Measurements from ENCODE around the gene TUBAL3. TPM values are rescaled to one million over a fixed set of nuclear protein-coding genes. Genes with fewer than 3 reads are reported as not detected.

Gene TUBAL3
- polyA plus RNA-seq, 1 donor (not counting 4 experiments of a cell fraction or from before 2014, with no cell fraction given): 2.6 TPM

DNA sequence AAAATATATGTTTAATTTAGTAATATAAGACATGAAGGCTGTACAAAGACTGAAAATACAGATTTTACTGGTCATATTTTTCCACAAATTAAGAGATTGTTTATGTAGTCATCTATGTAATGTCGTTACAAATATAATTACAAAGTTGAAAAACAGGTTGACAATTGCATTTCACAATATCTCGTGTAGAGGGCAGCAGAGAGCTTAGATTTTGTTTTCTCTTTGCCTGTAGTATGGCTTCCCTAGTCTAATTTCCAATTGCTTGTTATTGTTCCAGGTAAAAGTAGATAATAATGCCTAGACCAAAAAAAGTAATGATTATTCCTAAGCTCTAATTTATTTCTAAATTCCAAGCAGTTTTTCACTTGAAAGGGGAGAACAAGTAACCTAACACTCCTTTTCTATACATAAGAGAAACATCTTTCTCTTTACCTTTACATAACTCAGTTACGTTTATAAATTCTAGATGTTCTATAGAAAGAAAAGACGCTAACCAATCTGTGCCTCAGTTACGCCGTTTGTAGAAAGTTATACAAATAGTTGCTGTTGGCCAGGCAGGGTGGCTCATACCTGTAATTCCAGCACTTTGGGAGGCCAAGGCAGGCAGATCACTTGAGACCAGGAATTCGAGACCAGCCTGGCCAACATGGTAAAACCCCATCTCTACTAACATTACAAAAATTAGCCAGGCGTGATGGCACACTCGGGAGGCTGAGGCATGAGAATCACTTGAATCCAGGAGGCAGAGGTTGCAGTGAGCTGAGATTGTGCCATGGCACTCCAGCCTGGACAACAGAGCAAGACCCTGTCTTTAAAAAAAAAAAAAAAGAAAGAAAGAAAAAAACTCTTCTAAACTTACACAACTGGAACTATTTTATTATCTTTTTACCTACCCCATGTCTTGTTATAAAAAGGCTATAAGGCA is 37.7 kb upstream of the TUBAL3 start:
- Histone ChIP-seq H3K4me2 (ENCODE audit: control insufficient read depth, extremely low read depth, insufficient read depth, low read depth, low read length) (no peak overlapping the region), H3K27me3 (ENCODE audit: control insufficient read depth, extremely low read depth, insufficient read depth, low read length) (no peaks in the 10 kb centered on the region), H3K4me1 (ENCODE audit: control insufficient read depth, extremely low read depth, insufficient read depth, low read length) (peaks cover 5% of the 10 kb centered on the region), H3K27ac (ENCODE audit: control insufficient read depth, insufficient read depth, low read length) (no peak overlapping the region), H3K79me2 (ENCODE audit: control insufficient read depth, insufficient read depth, low read length) (peaks cover 35% of the 10 kb centered on the region), H3K9ac (ENCODE audit: control insufficient read depth, extremely low read depth, insufficient read depth, low read length) (no peak overlapping the region), H3K36me3 (ENCODE audit: control insufficient read depth in 2 of 2, extremely low read depth in 1 of 2, insufficient read depth in 2 of 2, low read length in 2 of 2) (peaks cover 0 to 4% of the 10 kb centered on the region in 2 experiments), H3K4me3 (ENCODE audit: control insufficient read depth in 2 of 3, extremely low read depth in 1 of 3, insufficient read depth in 2 of 3, low read depth in 1 of 3, low read length in 3 of 3) (no peak overlapping the region), H3K9me3 (ENCODE audit: control insufficient read depth, low read depth, low read length) (no peaks in the 10 kb centered on the region), H4K20me1 (ENCODE audit: control insufficient read depth, extremely low read depth, insufficient read depth, low read length) (no peaks in the 10 kb centered on the region), H2AFZ (ENCODE audit: control insufficient read depth, low read length) (no peak overlapping the region), H3K9me1 (ENCODE audit: control insufficient read depth, extremely low read depth, insufficient read depth, low read length) (no peaks in the 10 kb centered on the region)
- DNase-seq (ENCODE audit: low read depth, low spot score): no peak
- no peak for TF ChIP-seq EZH2 (IDR thresholded peaks at IDR 0.05; ENCODE audit: low read length)
- TF ChIP-seq, protein P1, sequence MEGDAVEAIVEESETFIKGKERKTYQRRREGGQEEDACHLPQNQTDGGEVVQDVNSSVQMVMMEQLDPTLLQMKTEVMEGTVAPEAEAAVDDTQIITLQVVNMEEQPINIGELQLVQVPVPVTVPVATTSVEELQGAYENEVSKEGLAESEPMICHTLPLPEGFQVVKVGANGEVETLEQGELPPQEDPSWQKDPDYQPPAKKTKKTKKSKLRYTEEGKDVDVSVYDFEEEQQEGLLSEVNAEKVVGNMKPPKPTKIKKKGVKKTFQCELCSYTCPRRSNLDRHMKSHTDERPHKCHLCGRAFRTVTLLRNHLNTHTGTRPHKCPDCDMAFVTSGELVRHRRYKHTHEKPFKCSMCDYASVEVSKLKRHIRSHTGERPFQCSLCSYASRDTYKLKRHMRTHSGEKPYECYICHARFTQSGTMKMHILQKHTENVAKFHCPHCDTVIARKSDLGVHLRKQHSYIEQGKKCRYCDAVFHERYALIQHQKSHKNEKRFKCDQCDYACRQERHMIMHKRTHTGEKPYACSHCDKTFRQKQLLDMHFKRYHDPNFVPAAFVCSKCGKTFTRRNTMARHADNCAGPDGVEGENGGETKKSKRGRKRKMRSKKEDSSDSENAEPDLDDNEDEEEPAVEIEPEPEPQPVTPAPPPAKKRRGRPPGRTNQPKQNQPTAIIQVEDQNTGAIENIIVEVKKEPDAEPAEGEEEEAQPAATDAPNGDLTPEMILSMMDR (optimal IDR thresholded peaks at IDR 0.05 in 1 of 3, IDR thresholded peaks at IDR 0.05 in 1 of 3, conservative IDR thresholded peaks at IDR 0.05 in 1 of 3; ENCODE audit: extremely low read depth in 1 of 3, insufficient read depth in 2 of 3, low read length in 3 of 3): peak in 2 of 3 experiments; percentile 35 to 65
- FAIRE-seq: no peak
- dilution Hi-C loops (cut with MboI; ENCODE audit: extremely low pct_ligation_motif_present, low sequenced_read_pairs): no loop called here

DNA sequence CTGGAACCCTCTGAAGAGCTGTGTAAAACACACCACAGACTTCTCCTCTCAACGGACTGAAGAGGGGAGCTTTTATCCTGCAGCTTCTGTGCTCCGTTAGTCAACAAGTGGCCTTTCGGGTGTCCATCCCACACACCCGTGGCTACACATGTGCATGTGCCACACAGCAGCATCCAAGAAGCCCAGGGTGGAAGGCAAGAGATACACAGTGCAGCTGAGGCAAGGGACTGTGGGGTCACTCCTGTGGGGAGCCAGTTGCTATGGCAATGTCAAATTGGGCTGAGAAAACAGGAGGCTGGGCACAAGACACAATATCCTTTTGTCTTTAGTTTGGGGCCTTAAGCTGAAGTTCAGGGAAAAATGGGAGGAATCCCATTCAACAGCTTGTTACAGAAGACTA is 36.5 kb upstream of the TUBAL3 start:
- no peak overlapping the region for H2AFZ ChIP-seq (ENCODE audit: control insufficient read depth, low read length)
- dilution Hi-C loops (cut with MboI; ENCODE audit: extremely low pct_ligation_motif_present, low sequenced_read_pairs): no loop called here
- TF ChIP-seq, protein P1 (optimal IDR thresholded peaks at IDR 0.05 in 1 of 3, IDR thresholded peaks at IDR 0.05 in 1 of 3, conservative IDR thresholded peaks at IDR 0.05 in 1 of 3; ENCODE audit: extremely low read depth in 1 of 3, insufficient read depth in 2 of 3, low read length in 3 of 3): no peak
- TF ChIP-seq EZH2 (IDR thresholded peaks at IDR 0.05; ENCODE audit: low read length): no peak
- no peak overlapping the region for H3K4me3 ChIP-seq (ENCODE audit: control insufficient read depth in 2 of 3, extremely low read depth in 1 of 3, insufficient read depth in 2 of 3, low read depth in 1 of 3, low read length in 3 of 3)
- H3K36me3 ChIP-seq (ENCODE audit: control insufficient read depth in 2 of 2, extremely low read depth in 1 of 2, insufficient read depth in 2 of 2, low read length in 2 of 2): peaks cover 0 to 4% of the 10 kb centered on the region in 2 experiments
- peaks cover 26% of the 10 kb centered on the region for H3K79me2 ChIP-seq (ENCODE audit: control insufficient read depth, insufficient read depth, low read length)
- no peak overlapping the region for H3K4me2 ChIP-seq (ENCODE audit: control insufficient read depth, extremely low read depth, insufficient read depth, low read depth, low read length)
- H3K9ac ChIP-seq (ENCODE audit: control insufficient read depth, extremely low read depth, insufficient read depth, low read length): no peak overlapping the region
- DNase-seq (ENCODE audit: low read depth, low spot score) (no peak), FAIRE-seq (no peak)
- no peaks in the 10 kb centered on the region for H3K9me3 ChIP-seq (ENCODE audit: control insufficient read depth, low read depth, low read length)
- peaks cover 3% of the 10 kb centered on the region for H3K4me1 ChIP-seq (ENCODE audit: control insufficient read depth, extremely low read depth, insufficient read depth, low read length)
- H3K27me3 ChIP-seq (ENCODE audit: control insufficient read depth, extremely low read depth, insufficient read depth, low read length): no peaks in the 10 kb centered on the region
- H3K27ac ChIP-seq (ENCODE audit: control insufficient read depth, insufficient read depth, low read length): no peak overlapping the region
- no peaks in the 10 kb centered on the region for H3K9me1 ChIP-seq (ENCODE audit: control insufficient read depth, extremely low read depth, insufficient read depth, low read length)
- H4K20me1 ChIP-seq (ENCODE audit: control insufficient read depth, extremely low read depth, insufficient read depth, low read length): no peaks in the 10 kb centered on the region
